HG03520 (cell line): ENCODE measurements around the gene LIMCH1.
A peak's percentile ranks its signal among the peaks of the same experiment; 100 is the strongest.
"Not testable (repeated sequence)": the region's sequence is repeated elsewhere in the genome, so short reads cannot be mapped to it uniquely, and the experiment has no call there.

Experiments used
- ATAC-seq: cut with Tn5 transposase; IDR thresholded peaks from one replicate; pipeline ENCODE4 v1.9.1; 2021; ENCODE audit warnings: mild to moderate bottlenecking, moderate library complexity; ENCODE audit not compliant: unreplicated experiment

The LIMCH1 gene

DNA sequence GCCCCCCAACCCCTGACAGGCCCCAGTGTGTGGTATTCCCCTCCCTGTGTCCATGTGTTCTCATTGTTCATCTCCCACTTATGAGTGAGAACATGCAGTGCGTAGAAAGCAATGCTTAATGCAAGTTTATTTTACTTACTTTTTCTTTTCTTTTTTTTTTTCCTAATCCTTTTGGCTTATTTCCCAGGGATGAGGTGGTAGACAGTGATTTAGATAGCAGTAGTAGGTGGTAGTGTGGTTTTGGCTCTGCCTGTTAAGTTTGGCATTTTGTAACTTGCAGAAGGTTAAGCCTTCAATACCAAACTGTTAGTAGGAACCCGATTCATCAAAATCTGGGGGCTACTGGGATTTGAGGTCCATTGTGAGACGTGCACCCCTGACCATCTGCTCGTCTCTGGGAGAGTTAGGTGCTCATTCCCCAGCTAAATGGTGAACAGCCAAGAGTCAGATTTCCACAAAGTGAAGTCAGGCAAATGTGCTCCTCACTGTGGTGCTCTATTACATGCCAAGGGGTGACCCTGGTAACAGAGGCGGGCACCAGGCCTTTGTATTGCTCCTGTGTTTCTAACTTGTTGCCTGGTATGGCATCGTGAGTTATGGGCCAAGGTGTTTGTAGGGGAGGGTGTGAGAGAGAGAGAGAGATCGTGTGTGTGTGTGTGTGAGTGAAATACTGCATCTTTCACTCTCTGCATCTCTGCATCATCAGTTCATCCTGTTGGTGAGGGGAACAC is 140.3 kb downstream of the LIMCH1 start:
- ATAC-seq: no peak

DNA sequence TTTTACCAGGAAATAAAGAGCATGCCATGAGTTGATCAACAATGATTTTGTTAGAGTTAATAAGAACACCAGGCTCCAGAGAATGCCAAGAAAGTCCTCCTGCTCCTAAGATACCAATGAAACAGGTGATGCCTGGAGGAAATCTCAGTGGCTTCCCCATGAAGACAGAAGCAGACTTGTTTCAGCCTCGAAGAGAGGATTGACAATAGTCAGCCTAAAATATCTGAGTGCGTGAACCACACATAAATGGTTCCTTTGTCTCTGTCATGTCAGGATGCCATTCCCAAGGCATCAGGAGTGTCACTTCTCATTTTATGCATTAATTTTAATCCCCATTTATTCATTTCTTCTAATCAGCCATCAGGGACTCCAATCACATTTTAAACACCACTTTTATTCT is 141.0 kb downstream of the LIMCH1 start:
- no peak for ATAC-seq

DNA sequence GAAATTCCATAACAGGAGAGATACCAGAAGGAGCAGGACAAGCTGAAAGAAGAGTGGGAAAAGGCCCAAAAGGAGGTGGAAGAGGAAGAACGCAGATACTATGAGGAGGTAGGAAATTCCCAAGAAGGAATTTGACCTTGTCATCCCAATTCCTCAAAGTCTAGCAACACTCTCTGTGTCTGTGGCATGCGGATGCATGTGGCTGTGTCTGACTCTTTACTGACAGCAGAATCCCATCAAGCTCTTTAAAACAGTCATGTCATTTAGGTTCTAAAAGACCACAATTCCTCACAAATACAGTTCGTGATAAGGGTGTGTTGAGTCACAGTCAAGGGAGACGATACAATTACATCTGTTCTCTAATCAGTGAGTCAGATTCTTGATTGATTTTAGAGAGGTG is 142.0 kb downstream of the LIMCH1 start:
- no peak for ATAC-seq

DNA sequence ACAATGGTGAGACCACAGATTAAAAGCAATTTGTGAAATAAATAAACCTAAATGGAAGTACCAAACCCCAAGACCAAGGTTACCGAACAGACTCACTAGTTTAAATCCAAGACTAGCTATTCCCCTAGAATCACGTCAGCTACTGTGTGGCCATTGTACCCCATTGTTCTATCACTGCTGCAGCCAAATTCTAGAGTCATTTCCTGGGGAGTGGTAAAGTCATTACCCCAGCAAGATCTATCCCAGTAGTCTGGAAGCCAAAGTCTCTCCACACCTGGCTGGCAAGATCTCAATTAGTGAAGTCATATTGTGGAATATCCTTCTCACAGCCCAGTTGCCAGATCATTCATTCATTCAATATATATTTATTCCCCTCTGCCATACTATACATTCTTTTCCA is 143.1 kb downstream of the LIMCH1 start:
- ATAC-seq: no peak

DNA sequence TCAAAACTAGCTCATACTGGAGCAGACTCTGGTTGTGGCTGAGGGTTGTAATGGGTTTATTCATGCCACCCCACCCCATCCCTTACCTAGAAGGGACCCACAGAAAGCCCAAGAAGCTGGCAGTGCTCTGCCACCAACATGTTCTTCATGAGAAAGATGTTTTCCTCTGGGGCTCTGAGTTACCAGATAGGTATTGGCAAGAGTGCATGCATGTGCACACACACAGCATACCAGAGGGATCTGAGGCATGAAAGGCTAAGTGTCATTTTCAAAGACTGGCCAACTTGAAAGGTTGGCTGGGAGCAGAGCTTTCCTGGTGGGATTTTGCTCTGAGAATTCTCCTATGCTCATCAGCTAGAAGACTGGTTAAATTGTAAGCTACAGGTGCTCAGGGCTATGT is 145.4 kb downstream of the LIMCH1 start:
- no peak for ATAC-seq

DNA sequence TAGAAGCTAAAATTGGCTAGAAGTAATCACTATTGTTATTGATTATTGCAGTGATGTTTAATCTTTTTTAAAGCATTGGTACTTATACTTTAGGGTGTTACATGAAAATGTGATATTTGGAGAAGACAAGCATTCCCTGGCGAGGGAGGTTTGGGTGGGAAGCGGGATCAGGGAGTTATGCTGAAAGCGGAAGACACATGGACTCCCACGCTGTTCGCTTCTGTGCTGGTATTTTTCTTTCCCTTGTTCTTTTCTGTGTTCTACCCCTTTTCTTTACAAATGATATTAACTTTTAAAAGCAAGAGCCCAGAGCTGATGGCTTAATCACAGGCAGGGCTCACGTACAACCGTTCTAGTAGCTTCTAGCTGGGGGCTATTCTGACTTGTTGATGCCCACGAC is 148.9 kb downstream of the LIMCH1 start:
- ATAC-seq: no peak

DNA sequence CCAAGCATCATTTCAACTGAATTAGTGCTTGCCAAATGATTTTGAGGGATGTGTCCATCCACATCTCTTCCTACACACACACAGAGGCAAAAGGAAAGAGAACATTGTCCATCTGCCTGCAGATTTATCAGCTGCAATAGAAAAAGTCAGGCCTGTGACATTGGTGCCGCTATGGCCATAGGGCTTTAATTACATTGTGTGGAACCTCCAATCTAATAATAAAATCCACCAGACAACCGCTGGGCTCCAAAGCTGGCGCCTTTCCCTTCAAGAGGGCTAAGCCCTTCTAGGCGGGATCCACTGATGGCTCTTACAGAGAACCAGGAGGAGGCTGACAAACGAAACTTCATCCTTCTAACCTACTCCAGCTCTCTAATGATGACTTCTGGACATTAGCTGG is 150.0 kb downstream of the LIMCH1 start:
- no peak for ATAC-seq

DNA sequence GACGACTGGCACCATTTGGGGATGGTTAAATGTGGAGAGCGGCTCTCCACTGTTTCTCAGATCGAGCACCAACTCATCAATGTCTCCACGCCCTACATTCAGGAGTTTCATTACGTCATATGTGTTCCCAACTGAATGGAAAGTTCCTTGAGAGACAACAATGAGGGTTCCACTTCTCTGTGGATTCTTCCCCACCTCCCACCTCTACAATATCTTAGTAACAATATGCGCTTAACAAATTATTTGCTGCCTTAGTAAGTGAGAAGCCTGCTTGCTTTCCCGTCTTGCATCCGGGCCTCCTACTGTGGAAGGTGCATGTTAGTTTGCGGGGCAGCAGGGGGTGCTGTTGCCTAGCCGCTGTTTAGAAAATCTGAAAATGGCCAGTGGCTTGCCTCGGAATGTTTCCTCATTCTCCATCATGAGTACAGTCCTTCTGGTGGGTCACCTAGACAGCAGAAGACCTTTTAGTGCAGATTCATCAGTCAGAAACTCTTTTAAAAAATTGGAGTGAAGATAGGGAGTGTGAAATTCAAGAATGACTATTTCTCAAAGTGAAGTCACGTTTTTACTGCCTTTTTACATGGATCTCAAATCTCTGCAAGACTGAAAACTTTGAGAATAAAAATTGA is 154.9 kb downstream of the LIMCH1 start:
- ATAC-seq: peak; percentile 77

DNA sequence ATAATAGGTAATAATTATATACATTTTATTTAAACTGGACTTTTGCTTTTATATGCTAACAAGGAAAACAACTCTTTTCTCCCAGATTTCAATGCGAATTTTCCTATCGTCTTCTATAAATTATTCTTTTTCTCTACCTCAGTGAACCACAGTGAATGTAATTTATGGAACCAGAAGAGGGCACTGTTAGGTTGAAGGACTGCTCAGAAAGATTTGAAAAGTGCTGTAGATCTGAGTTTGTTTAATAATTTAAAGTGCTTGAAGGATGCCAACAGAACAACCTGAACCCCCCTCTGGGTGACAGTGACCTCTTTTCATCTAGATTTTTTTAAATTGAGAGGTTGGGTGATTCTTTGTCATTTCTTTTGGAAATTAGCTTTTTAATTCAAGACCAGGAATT is 155.7 kb downstream of the LIMCH1 start:
- ATAC-seq: no peak

DNA sequence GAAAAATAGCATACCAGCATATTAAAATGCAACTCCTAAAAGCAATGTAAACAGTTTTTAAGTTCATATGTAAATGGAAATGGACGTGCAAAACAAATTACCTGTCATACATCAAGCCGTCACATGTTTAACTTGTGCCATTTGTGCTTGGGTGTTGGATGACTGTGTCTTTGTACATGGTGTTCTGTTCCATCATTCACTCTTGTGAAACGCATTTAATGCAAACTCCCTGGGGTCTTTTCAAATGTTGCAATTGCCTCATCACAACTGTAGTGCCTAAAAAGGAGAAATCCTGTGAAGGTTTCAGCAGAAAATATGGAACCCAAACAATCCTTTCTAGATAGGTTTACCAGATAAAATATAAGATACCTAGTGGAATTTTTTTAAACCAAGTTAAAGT is 158.2 kb downstream of the LIMCH1 start:
- no peak for ATAC-seq

DNA sequence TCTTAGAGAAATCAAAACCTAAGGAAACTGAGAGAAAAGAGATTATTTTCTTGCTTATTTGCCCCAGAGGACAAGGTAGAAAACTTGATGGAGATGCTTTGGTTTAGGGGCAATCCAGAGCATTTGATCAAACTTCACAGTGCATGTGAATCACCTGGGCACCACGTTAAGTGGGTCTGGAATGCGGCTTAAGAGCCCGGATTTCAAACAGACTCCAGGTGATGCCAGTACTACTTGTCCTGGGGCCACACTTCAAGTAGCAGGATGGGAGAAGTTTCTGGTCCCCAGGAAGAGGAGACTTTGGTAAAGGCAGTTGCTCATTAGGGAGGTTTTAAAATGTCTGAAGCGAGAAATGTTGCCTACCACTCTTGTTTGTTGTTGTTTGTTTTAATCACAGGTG is 158.8 kb downstream of the LIMCH1 start:
- no peak for ATAC-seq

DNA sequence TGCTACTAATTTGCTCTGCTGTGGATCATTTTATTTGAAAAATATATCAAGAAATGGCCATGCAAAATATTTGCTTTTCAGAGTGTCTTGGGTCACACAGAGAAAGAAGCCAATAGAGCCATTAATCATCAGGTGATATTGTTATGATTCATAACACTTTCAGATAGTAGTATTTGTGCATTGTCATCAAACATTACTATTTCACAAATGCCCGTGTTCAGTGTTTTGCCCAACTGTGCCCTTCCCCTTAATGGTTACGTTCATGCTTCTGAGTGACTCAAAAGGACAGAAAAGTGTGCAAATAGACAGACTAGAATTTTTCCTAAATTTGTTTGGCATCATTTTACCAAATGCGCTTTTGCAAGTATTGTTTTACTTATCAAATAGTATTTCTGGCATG is 164.0 kb downstream of the LIMCH1 start:
- no peak for ATAC-seq

DNA sequence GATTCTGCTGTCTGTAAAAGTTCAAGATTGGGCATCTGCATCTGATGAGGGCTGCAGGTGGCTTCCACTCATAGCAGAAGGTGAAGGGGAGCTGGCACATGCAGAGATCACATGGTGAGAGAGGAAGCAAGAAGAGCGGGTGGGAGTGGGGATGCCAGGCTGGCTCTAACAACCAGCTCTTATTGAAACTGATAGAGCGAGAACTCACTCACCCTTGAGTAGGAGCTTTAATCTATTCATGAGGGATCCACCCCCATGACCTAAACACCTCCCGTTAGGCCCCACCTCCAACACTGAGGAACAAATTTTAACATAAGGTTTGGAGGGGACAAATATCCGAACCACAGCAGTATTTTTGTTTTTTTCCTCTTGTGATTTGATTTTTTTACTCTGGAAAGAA is 164.8 kb downstream of the LIMCH1 start:
- no peak for ATAC-seq

DNA sequence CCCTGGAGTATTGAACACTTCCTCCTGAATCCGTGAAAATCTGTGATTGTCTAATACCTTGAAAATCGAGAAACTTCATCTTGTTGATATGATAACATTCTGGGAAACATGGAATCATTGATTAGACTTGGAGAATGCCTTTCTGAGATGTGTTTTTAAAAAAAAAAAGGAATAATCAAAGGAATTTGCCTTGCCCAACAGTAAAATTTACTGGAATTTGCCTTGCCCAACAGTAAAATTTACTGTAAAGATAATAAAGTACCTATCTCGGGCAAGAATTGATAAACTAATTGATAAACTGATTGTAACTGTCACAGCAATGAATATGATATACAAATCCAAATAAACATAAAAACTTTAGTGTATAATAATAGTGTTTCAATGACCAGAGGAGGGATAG is 165.8 kb downstream of the LIMCH1 start:
- ATAC-seq: no peak

DNA sequence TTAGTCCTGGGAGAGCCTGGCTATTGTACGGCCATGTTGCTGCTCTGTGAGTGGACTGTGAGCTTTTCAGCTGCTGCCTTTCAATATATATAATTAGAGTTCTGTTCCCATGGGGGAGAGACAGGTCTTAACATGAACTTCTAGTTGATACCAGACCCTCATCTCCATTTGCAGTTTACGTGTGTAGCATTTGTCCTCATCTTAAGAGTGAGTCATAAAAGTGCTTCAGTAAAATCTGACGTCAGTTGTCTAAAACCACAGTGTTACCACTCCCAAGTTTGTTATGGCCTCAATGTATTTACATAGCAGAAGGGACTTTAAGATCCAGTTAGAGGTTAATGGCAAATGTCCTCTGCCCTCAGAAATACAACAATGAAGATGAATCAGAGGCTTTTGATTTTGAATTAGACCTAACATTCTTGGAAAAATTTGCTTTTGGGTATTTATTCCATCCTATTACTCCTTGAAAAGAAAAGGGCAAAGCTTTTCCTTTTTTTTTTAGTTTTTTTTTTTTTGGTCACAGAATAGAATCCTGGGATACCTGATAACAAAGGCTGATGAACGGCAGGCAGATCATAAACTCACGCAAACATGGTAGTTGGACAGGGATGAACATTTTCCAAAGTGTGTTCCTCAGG is 172.0 kb downstream of the LIMCH1 start:
- no peak for ATAC-seq

DNA sequence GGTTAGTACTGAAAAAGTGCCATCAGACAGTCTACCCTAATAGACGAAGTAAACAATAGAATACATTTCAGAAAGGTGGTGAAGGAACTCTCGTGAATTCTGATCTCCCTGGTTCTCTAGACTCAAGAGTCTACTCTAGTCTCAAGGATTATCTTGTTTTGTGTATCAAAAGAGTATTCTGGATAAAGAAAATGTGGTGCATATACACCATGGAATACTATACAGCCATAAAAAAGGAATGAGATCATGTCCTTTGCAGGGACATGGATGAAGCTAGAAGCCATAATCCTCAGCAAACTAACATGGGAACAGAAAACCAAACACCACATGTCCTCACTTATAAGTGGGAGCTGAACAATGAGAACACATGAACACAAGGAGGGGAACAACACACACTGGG is 173.7 kb downstream of the LIMCH1 start:
- ATAC-seq: not testable (repeated sequence)

DNA sequence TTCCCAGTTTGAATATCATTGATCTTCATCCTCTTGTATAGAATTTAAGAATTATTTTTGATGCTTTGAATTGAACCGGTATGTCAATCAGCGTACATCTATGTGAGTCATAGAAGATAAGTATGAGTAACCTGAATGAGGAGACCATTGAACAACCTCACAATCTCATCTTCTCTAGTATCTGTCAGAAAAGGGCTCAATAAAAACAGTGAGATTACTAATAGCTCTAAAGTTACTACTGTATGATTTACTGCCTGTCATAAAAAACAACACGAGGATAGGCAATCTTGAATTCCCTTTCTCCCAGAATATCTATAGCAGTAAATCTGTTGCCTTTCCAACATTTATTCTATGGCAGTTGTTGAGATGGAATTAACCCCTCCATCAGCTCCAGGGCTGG is 174.5 kb downstream of the LIMCH1 start:
- no peak for ATAC-seq

DNA sequence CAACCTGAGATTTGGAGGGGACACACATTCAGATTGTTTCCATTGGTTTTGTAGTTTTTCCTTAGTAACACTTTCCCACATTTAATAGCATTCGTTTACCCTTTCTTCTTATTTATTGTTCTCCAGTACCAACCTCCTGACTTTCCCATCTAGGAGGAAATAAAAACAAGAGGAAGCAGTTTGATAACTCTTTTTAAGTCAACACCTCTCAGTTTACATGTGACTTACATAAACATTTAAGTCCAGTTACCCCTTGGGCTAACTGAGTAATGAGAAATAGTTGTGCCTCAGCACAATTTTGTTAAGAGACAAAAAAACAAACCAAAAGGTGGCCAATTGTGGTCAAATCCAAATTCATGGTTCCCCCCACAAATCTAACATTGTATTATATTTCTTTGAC is 175.8 kb downstream of the LIMCH1 start:
- ATAC-seq: no peak

DNA sequence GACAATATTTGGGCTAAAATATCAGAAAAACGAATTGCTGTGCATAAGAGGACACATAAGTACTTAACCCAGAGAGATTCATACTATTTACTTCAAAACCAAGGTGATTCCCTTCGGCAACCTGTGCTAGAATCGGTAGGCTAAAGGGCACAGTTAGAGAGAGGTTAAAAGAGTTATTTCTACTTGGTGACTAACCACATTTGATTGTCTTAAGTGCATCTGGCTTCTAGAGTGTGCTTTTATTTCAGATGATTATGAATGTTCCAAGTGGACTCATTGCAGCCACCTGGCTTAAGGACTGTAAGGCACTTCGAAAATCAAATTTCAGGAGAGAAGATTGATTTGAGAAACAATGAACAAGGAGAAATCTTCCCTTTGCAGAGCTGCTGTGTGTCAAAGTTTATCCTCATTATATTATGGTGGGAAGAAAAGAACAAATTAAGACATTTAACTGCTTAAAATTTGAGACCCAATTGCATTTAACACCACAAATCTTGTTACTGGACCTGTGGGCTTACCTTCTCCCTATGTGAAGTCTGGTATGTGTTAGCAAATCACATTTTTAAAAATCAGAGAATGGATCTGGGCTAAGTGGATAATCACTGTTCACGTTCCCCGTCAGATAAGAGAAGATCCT is 176.5 kb downstream of the LIMCH1 start:
- no peak for ATAC-seq

DNA sequence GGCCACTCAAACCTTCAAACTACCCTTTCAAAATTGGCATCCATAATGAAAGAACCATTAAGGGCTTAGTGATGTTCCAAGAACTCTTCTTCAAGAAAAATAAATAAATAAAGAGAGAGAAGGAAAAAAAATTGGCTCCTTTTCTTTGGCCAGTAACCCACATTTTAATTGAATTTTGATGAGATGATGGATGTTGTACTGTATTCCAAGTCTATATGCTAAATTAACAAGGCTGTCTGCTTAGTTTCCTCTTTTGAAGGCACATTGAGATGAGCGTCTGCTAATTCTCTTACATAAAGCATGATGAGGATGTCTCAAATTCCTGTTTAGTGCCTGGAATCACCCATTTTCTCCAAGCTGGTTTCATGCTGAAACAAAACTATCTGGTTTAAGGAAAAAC is 177.2 kb downstream of the LIMCH1 start:
- no peak for ATAC-seq

DNA sequence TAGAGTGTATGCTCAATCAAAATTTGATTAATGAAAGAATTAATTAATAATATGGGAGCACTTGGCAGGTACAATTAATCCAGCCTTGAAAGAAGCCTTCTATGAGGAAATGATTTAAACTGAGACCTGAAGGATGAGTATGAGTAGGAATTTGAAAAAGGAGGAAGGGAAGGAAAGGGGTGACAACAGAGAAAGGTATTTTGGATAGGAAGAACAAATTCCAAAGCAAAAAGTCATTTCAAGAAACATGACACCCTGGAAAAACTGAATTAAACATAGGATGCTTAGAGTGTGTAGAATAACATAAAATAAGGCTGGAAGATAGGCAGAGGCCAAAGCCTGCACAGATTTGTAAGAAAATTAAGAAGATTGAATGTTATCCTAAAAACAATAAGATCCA is 180.9 kb downstream of the LIMCH1 start:
- ATAC-seq: no peak

DNA sequence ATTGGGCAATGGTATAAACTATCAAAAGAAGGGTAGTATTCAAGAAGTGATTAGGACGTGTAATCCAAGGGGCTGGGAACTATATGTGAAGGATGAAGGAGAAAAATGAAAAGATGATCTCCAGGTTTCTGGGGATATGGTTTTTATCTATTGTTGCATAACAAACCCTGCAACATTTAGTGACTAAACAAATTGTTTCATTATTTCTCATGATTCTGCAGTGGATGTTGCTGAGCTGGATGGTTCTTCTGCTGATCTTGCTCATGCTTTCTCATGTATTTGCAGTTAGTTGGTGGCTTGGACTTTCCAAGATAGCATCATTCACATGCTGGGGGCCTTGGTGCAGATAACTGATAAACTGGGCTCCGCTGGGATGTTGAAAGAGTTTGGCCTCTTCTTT is 181.5 kb downstream of the LIMCH1 start:
- ATAC-seq: no peak
